ENCODE measurements around the gene PRKCQ.

PRKCQ gene

DNA sequence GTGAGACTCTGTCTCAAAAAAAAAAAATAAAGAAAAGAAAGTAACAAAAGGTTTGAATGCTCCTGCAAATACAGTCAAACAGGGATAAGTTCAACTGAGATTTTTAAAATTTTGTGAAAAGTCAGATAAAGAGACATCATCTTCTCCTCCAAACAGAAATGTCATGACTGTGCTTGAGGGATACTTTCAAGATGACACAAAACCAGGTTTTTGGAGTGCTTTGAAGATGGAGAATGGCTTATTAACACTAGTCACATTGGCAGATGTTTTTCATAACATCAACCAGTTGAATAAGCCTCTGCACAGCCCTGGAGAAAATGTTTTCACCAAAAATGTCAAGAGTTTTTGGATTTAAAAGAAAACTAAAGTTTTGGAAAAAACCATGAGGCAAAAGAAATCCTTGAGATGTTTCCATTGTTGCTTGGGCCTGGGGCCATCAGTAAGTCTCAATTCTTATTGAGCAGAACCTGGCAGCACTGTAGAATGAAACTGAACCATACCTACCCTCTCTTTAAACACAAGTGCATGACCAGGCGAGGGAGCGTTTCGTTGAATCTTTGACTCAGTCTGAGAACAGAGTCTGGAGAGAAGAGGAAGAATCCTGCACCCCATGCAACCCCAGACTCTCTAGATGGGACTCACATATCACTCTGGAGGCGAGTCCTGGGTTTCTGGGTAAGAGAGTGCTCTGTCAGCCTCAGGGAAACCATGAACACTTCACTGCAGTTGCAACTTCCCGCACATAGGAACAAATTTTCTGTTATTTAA lies 37.4 kb upstream of the PRKCQ start:
- TF ChIP-seq, protein P1, sequence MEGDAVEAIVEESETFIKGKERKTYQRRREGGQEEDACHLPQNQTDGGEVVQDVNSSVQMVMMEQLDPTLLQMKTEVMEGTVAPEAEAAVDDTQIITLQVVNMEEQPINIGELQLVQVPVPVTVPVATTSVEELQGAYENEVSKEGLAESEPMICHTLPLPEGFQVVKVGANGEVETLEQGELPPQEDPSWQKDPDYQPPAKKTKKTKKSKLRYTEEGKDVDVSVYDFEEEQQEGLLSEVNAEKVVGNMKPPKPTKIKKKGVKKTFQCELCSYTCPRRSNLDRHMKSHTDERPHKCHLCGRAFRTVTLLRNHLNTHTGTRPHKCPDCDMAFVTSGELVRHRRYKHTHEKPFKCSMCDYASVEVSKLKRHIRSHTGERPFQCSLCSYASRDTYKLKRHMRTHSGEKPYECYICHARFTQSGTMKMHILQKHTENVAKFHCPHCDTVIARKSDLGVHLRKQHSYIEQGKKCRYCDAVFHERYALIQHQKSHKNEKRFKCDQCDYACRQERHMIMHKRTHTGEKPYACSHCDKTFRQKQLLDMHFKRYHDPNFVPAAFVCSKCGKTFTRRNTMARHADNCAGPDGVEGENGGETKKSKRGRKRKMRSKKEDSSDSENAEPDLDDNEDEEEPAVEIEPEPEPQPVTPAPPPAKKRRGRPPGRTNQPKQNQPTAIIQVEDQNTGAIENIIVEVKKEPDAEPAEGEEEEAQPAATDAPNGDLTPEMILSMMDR (IDR thresholded peaks at IDR 0.05; ENCODE audit: extremely low read depth, missing control alignments), result no peak
- no peak for DNase-seq (ENCODE audit: low spot score)

DNA sequence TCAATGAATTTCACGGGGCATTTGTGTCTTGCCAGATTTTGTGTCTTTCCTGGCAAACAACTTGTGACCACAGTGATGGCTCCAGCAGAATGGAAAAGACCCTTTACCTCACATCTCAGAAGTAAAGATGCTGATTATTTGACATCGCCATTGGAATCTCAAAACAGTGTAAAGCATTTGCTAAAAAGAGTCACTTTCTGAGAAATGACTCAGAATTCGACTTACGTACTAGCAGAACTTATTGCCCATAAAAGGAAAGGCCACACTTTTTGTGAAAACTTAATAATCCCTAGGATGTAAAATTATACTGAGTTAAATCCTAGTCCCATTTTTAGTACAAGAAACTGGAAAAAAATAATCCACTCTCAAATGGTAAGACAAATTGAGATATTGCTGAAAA lies 35.9 kb upstream of the PRKCQ start:
- TF ChIP-seq, protein P1 (IDR thresholded peaks at IDR 0.05; ENCODE audit: extremely low read depth, missing control alignments), result no peak

DNA sequence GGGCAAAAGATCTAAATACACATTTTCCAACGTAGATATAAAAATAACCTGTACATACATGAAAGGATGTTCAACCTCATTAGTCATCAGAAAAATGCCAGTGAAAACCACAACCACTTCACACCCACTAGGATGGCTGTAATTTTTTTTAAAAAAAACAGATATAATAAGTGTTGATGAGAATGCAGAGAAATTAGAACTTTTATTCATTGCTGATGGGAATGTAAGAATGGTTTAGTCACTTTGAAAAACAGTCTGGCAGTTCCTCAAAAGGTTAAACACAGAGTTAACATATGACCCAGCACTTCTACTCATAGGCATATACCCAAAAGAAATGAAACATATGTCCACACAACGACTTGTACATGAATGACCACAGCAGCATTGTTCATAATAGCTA lies 32.3 kb upstream of the PRKCQ start:
- DNase-seq (ENCODE audit: low spot score), result no peak
- TF ChIP-seq, protein P1 (IDR thresholded peaks at IDR 0.05; ENCODE audit: extremely low read depth, missing control alignments), result no peak

More for the DNA sequence above, 35.9 kb upstream of the PRKCQ start:
- DNase-seq (ENCODE audit: low spot score), result no peak

DNA sequence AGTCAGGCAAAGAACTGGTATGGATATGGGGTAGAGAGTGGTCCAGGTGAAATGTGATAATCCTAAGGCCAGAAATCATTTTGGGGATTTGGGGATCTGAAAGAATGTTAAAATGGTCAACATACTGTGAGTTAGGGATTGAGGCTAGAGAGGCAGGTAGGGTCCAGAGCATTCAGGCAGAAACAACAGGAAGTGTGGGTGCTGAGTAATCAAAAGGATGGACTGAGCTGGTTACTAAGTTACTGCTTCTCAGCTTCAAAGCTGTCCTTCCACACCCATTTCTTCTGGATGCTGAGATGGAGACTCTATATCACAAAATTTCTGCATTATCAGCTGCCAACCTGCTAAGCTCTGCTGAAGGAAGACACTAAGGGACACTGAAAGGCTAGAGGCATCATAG lies 30.6 kb upstream of the PRKCQ start:
- DNase-seq (ENCODE audit: low spot score), result no peak

DNA sequence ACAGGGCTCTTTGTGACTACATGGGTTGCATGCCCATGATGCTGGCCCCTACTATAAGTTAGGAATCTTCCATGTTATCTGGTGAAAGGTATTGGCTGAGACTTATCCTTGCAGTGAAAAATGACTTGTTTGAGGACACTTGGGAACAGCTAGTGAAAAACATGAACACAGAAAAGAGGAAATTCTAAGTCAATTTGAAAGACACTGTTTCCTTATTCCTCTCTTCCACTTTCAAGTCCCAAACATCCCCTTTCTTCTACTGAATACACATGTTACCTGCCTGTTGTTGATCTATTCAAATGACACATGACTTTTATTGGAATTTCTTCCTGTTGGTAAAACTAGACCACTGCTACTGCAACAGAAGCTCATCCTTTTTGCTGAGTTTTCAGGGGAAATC lies 29.5 kb upstream of the PRKCQ start:
- no peak for DNase-seq (ENCODE audit: low spot score)
- TF ChIP-seq, protein P1 (IDR thresholded peaks at IDR 0.05; ENCODE audit: extremely low read depth, missing control alignments), result no peak

More for the DNA sequence above, 30.6 kb upstream of the PRKCQ start:
- TF ChIP-seq, protein P1 (IDR thresholded peaks at IDR 0.05; ENCODE audit: extremely low read depth, missing control alignments), result no peak

DNA sequence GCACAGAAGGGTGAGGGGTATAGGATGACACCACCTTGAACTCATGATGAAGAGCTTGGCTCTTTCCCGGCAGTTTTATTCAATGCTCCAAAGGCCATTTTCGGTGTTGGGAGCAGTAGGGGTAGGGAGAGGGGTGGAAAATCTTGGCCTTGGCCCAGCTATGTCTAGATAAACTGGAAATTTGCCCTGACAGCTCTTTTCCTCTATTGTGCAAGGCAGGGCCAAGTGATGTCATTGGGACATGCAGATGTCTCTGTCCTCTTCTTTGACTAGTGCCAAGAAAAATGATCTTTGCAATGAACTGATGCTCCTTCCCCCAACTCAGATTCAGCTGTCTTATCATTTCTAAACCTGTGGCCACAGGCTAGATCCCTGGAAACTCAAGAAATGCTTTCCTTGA lies 27.7 kb upstream of the PRKCQ start:
- DNase-seq (ENCODE audit: low spot score), result no peak
- TF ChIP-seq, protein P1 (IDR thresholded peaks at IDR 0.05; ENCODE audit: extremely low read depth, missing control alignments), result no peak

DNA sequence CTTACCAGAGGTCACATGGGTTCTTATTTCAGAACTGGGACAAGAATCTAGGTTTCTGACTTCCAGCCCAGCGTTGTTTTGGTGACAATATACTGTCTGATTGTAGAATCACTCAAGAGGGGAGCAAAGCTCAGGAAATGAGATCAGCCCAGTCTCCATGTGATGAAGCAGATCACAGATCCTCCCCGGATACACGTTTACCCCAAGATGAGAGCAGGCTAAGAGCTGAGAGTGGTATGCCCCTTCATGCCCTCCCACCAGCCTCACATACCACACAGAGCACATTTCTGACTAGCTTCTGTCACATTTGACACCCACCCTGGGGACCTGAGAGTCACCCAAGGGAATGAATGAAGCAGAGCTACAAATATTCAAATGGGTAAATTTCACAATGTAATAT lies 27.1 kb upstream of the PRKCQ start:
- TF ChIP-seq, protein P1 (IDR thresholded peaks at IDR 0.05; ENCODE audit: extremely low read depth, missing control alignments), result no peak
- DNase-seq (ENCODE audit: low spot score), result no peak
